Naive thymus-derived CD4-positive, alpha-beta T cell (primary cell): ENCODE results near the gene USP9X. TPM values are rescaled to one million over a fixed set of nuclear protein-coding genes. Genes with fewer than 3 reads are reported as not detected.
"Not testable (repeated sequence)": the region's sequence is repeated elsewhere in the genome, so short reads cannot be mapped to it uniquely, and the experiment has no call there.

ENCODE experiments used
- ATAC-seq: fragments of 150-1000 bp; cut with Tn5 transposase; 2 replicates; pipeline ENCODE4 v1.10.0; 2021; ENCODE audit warnings: mild to moderate bottlenecking, moderate library complexity
- CTCF ChIA-PET: fragments of 350-600 bp; sonication (Branson Sonifier 250); formaldehyde crosslinking; loops from one replicate; lab custom pipeline; 2021; ENCODE audit warnings: antibody characterized with exemption; lab: Charles Lee
- POLR2A ChIA-PET: fragments of 350-600 bp; sonication (Branson Sonifier 250); formaldehyde crosslinking; loops from one replicate; lab custom pipeline; 2021; ENCODE audit warnings: antibody characterized with exemption, inconsistent platforms; lab: Charles Lee
- DNase-seq, 9 donors: peaks; one replicate each; pipeline versions ENCODE4 v3.0.0 to v3.0.0-alpha.2; 2020 to 2022; ENCODE audit warnings: mixed read lengths in 1 of 9
- H3K27ac ChIP-seq: one replicate; pipeline ENCODE4 v1.7.0; 2013; ENCODE audit warnings: mild to moderate bottlenecking, low read depth, low read length, moderate library complexity
- H3K27me3 ChIP-seq, 2 donors: one replicate each; pipeline ENCODE4 v1.7.0; 2013; ENCODE audit warnings: low read length in 2 of 2, mild to moderate bottlenecking in 2 of 2, moderate library complexity in 2 of 2; ENCODE audit not compliant: control insufficient read depth in 2 of 2, insufficient read depth in 2 of 2
- H3K36me3 ChIP-seq, 3 experiments: 1 replicate in 2 of 3; 2 replicates in 1 of 3; pipeline ENCODE4 v1.7.0; 2013; ENCODE audit warnings: low read length in 3 of 3, mild to moderate bottlenecking in 3 of 3, moderate library complexity in 1 of 3; ENCODE audit not compliant: insufficient read depth in 3 of 3, control insufficient read depth in 2 of 3
- H3K4me1 ChIP-seq, 2 donors: one replicate each; pipeline ENCODE4 v1.7.0; 2013; ENCODE audit warnings: low read length in 2 of 2, mild to moderate bottlenecking in 2 of 2, moderate library complexity in 1 of 2; ENCODE audit not compliant: control insufficient read depth in 2 of 2, insufficient read depth in 2 of 2
- H3K4me3 ChIP-seq: 2 replicates; pipeline ENCODE4 v1.7.0; 2013; ENCODE audit warnings: mild to moderate bottlenecking, low read length
- H3K9me3 ChIP-seq, 3 experiments: 1 replicate in 2 of 3; 2 replicates in 1 of 3; pipeline ENCODE4 v1.7.0; 2013; ENCODE audit warnings: low read length in 3 of 3; ENCODE audit not compliant: control insufficient read depth in 2 of 3
- H3K27ac Mint-ChIP-seq, 9 donors: one replicate each; pipeline ENCODE4 v1.8.0; 2020 to 2022; ENCODE audit warnings: mixed read lengths in 9 of 9, mild to moderate bottlenecking in 8 of 9, moderate library complexity in 5 of 9, inconsistent platforms in 2 of 9
- H3K27me3 Mint-ChIP-seq, 5 donors: one replicate each; pipeline ENCODE4 v1.8.0; 2021 to 2022; ENCODE audit warnings: mixed read lengths in 5 of 5, mild to moderate bottlenecking in 1 of 5
- H3K36me3 Mint-ChIP-seq, 5 donors: one replicate each; pipeline ENCODE4 v1.8.0; 2020 to 2022; ENCODE audit warnings: mixed read lengths in 5 of 5, mild to moderate bottlenecking in 3 of 5, inconsistent platforms in 1 of 5
- H3K4me1 Mint-ChIP-seq, 7 donors: one replicate each; pipeline ENCODE4 v1.8.0; 2020 to 2022; ENCODE audit warnings: mixed read lengths in 7 of 7, mild to moderate bottlenecking in 3 of 7, inconsistent platforms in 1 of 7
- H3K4me3 Mint-ChIP-seq, 10 donors: one replicate each; pipeline ENCODE4 v1.8.0; 2020 to 2022; ENCODE audit warnings: mild to moderate bottlenecking in 10 of 10, mixed read lengths in 10 of 10, moderate library complexity in 6 of 10, inconsistent platforms in 2 of 10
- H3K9me3 Mint-ChIP-seq, 11 donors: one replicate each; pipeline ENCODE4 v1.8.0; 2020 to 2022; ENCODE audit warnings: mixed read lengths in 11 of 11, mild to moderate bottlenecking in 4 of 11, inconsistent platforms in 1 of 11, moderate library complexity in 1 of 11
- intact Hi-C, 2 donors: fragments of 100-400 bp; cut with micrococcal nuclease; formaldehyde crosslinking; loops; one replicate each; pipeline ENCODE4 v1.15.1; 2023
- polyA plus RNA-seq, 2 donors: library from polyadenylated mRNA; unstranded; fragments of 300-500 nt; fragmentation: Illumina TruSeq; gene quantifications; one replicate each; pipeline ENCODE4 v1.2.3, GENCODE V29; 2021
- total RNA-seq, 6 experiments: library from RNA in 5 of 6; stranded (reverse) in 5 of 6; gene quantifications; 1 replicate in 5 of 6; 2 replicates in 1 of 6; pipeline ENCODE4 v1.2.3 and lab custom pipeline; 2021 to 2026

Gene USP9X
- total and polyA plus RNA-seq, 7 experiments from 2014 or later: 22.6 to 79.5 (median 68.9) TPM

DNA sequence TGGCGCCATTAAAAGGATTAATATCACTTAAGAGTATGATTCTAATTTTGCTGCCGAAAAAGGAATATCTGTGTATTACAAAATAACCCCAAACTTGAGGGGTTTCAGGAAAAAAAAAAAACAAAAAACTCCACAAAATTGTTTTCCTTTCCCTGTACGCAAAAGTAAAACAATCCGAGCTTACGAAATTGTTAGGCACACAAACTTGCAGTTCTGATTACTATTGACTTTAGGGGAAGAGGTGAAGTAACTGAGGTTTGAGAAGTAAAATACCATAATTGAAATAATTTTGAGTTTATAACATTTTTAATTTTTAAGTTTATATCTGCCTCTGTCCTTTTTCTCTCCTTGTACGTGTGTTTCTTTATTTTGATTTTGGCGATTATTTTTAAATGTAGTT is 64.8 kb downstream of the USP9X start:
- H3K4me3 Mint-ChIP-seq: no peak overlapping the region
- H3K4me3 ChIP-seq: no peak overlapping the region
- peaks cover 0 to 7% (median 4%) of the 10 kb centered on the region in 7 donors for H3K4me1 Mint-ChIP-seq
- H3K9me3 ChIP-seq: no peaks in the 10 kb centered on the region
- POLR2A ChIA-PET: no interaction called here
- H3K4me1 ChIP-seq: no peaks in the 10 kb centered on the region
- intact Hi-C loops: no loop called here
- no peaks in the 10 kb centered on the region for H3K9me3 Mint-ChIP-seq
- H3K27me3 Mint-ChIP-seq: no peaks in the 10 kb centered on the region
- peaks cover 13 to 40% (median 16%) of the 10 kb centered on the region in 3 experiments for H3K36me3 ChIP-seq
- no peak overlapping the region for H3K27ac ChIP-seq
- CTCF ChIA-PET: no interaction called here
- no peak for DNase-seq
- no peak for ATAC-seq
- peaks cover 0 to 76% (median 20%) of the 10 kb centered on the region in 5 donors for H3K36me3 Mint-ChIP-seq
- H3K27me3 ChIP-seq: no peaks in the 10 kb centered on the region
- H3K27ac Mint-ChIP-seq: no peak overlapping the region

DNA sequence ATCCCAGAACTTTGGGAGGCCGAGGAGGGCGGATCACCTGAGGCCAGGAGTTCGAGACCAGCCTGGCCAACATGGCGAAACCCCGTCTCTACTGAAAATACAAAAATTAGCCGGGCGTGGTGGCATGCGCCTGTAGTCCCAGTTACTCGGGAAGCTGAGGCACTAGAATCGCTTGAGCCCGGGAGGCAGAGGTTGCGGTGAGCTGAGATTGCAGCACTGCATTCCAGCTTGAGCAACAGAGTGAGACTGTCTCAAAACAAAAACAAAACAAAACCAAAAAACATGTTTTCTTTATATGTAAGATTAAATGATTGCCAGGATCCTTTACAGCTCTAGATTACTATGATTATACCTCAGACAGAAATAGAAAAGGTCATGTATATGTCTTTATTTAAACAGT is 66.5 kb downstream of the USP9X start:
- H3K9me3 ChIP-seq, H3K4me3 ChIP-seq, POLR2A ChIA-PET, CTCF ChIA-PET, H3K4me3 Mint-ChIP-seq, ATAC-seq, H3K9me3 Mint-ChIP-seq, H3K27me3 Mint-ChIP-seq, H3K27ac ChIP-seq, H3K4me1 ChIP-seq, H3K27ac Mint-ChIP-seq, DNase-seq, H3K27me3 ChIP-seq, intact Hi-C loops, H3K4me1 Mint-ChIP-seq: not testable (repeated sequence)
- peaks cover 0 to 69% (median 21%) of the 10 kb centered on the region in 5 donors for H3K36me3 Mint-ChIP-seq
- H3K36me3 ChIP-seq: peaks cover 13 to 39% (median 15%) of the 10 kb centered on the region in 3 experiments

DNA sequence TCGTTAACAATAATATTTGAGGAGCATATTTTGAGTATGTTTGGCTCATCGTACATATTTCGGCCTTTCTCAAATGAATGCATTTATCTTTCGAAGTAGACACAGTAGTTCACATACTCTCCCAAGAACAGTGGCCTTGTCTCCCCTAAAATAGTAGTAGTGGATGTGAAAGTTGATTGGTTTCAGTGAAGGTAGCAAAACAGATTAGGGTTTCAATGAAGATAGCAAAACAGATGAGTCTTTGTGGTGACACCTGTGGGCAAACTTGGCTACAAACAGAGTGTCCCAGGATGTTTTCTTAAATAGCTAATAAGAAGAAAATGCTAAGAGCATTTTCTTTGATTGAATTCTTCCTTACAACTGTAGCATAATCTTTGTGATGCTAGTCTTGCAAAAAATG is 67.0 kb downstream of the USP9X start:
- peaks cover 0 to 66% (median 21%) of the 10 kb centered on the region in 5 donors for H3K36me3 Mint-ChIP-seq
- H3K27me3 Mint-ChIP-seq: no peaks in the 10 kb centered on the region
- DNase-seq (no peak), ATAC-seq (no peak)
- H3K4me3 Mint-ChIP-seq: no peak overlapping the region
- Histone ChIP-seq H3K4me1 (no peaks in the 10 kb centered on the region), H3K4me3 (no peak overlapping the region), H3K36me3 (peaks cover 13 to 40% (median 15%) of the 10 kb centered on the region in 3 experiments), H3K9me3 (no peaks in the 10 kb centered on the region), H3K27ac (no peak overlapping the region), H3K27me3 (no peaks in the 10 kb centered on the region)
- H3K4me1 Mint-ChIP-seq: peaks cover 0 to 3% (median 0%) of the 10 kb centered on the region in 7 donors
- CTCF ChIA-PET: interaction anchor here (0.6 kb wide), 1 partner anchor 875 kb away, joined by 3 read pairs; no protein-coding TSS in a partner anchor
- peak overlapping the region in 1 of 9 donors; percentile 9 for H3K27ac Mint-ChIP-seq
- no peaks in the 10 kb centered on the region for H3K9me3 Mint-ChIP-seq
- intact Hi-C loops: no loop called here
- POLR2A ChIA-PET: interaction anchor here (0.7 to 1.2 kb wide), 2 partner anchors 28 to 275 kb away, joined by 3 to 5 read pairs; no protein-coding TSS in a partner anchor

DNA sequence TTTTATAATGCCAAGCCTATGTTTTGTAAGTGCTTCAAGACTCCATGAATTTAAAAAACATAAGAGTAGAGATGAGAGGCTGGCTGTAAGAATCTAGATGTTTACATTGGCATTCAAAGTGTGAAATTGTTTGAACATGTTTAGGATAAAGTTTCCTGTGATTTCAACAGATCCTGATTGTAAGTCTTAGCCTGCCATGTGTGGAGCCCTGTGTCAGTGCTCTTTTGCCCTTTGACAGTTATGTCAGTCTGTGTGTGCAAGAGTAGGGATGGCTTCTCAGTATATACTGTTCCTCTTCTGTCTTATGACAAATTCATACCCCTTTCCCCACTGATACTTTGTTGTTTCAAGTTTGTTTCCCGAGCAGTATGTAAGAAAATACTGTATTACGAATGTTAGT is 68.2 kb downstream of the USP9X start:
- Mint-ChIP-seq H3K9me3 (no peaks in the 10 kb centered on the region), H3K27me3 (no peaks in the 10 kb centered on the region), H3K36me3 (peaks cover 0 to 68% (median 21%) of the 10 kb centered on the region in 5 donors), H3K4me3 (no peak overlapping the region), H3K4me1 (peaks cover 0 to 3% (median 0%) of the 10 kb centered on the region in 7 donors), H3K27ac (no peak overlapping the region)
- Histone ChIP-seq H3K4me1 (no peaks in the 10 kb centered on the region), H3K36me3 (peaks cover 13 to 36% (median 15%) of the 10 kb centered on the region in 3 experiments), H3K27me3 (no peaks in the 10 kb centered on the region), H3K27ac (no peak overlapping the region), H3K4me3 (no peak overlapping the region), H3K9me3 (no peaks in the 10 kb centered on the region)
- ATAC-seq (no peak), DNase-seq (no peak)
- POLR2A ChIA-PET: interaction anchor here (1.2 kb wide), 1 partner anchor 276 kb away, joined by 5 read pairs; no protein-coding TSS in a partner anchor
- CTCF ChIA-PET: no interaction called here
- intact Hi-C loops: no loop called here

DNA sequence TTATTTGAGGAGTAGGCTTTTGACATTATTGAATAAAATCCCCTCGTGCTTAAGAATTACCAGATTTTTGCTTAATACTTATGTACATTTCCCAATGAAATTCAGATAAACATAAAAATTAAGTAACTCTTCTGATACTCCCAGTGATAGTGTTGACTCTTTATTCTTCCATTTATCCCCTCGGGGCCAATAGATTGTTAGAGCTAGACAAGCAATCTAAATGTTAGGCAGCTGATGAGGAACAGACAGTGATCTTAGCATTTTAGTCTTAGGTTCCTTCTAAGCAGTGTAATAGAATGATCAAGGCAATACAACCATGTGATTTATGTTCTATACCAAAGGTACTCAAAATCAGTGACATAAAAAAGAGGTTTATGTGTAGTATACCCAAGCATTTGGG is 68.7 kb downstream of the USP9X start:
- DNase-seq: no peak
- H3K27me3 ChIP-seq: no peaks in the 10 kb centered on the region
- H3K4me3 Mint-ChIP-seq: no peak overlapping the region
- H3K36me3 ChIP-seq: peaks cover 13 to 33% (median 15%) of the 10 kb centered on the region in 3 experiments
- H3K4me1 Mint-ChIP-seq: peaks cover 0 to 3% (median 0%) of the 10 kb centered on the region in 7 donors
- intact Hi-C loops: no loop called here
- peaks cover 0 to 68% (median 22%) of the 10 kb centered on the region in 5 donors for H3K36me3 Mint-ChIP-seq
- H3K9me3 Mint-ChIP-seq: no peaks in the 10 kb centered on the region
- H3K4me1 ChIP-seq: no peaks in the 10 kb centered on the region
- H3K27ac ChIP-seq: no peak overlapping the region
- peak overlapping the region in 2 of 9 donors; percentile 32 to 55 for H3K27ac Mint-ChIP-seq
- ChIA-PET CTCF (no interaction called here), POLR2A (no interaction called here)
- H3K4me3 ChIP-seq: no peak overlapping the region
- no peaks in the 10 kb centered on the region for H3K27me3 Mint-ChIP-seq
- no peak for ATAC-seq
- no peaks in the 10 kb centered on the region for H3K9me3 ChIP-seq

DNA sequence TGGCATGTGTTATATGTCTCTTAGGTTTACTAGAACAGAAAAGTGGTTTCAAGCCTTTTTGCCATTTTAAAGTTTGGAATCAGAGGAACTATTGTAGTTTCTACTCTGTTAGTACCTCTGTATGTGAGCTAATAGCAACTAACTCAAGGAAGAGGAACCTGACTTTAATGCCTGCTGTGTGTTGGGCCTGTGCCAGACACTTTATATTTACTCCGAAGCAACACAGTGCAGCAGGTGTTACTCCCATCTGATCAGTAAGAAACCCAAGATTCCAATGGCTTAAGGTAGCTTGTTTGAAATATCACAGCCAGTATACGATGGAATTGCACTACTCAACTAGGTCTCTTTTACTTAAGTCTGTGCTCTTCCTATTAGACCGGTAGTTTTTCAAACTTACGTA is 79.2 kb downstream of the USP9X start:
- Mint-ChIP-seq H3K4me3 (no peak overlapping the region), H3K36me3 (peaks cover 0 to 51% (median 15%) of the 10 kb centered on the region in 5 donors), H3K9me3 (no peaks in the 10 kb centered on the region), H3K27me3 (no peaks in the 10 kb centered on the region), H3K27ac (peak overlapping the region in 1 of 9 donors; percentile 40), H3K4me1 (peaks cover 0 to 5% (median 3%) of the 10 kb centered on the region in 7 donors)
- DNase-seq (no peak), ATAC-seq (no peak)
- Histone ChIP-seq H3K4me1 (no peaks in the 10 kb centered on the region), H3K27me3 (no peaks in the 10 kb centered on the region), H3K4me3 (no peak overlapping the region), H3K9me3 (no peaks in the 10 kb centered on the region), H3K27ac (no peak overlapping the region), H3K36me3 (peaks cover 4 to 20% (median 5%) of the 10 kb centered on the region in 3 experiments)
- CTCF ChIA-PET: no interaction called here
- intact Hi-C loops: no loop called here
- POLR2A ChIA-PET: no interaction called here

DNA sequence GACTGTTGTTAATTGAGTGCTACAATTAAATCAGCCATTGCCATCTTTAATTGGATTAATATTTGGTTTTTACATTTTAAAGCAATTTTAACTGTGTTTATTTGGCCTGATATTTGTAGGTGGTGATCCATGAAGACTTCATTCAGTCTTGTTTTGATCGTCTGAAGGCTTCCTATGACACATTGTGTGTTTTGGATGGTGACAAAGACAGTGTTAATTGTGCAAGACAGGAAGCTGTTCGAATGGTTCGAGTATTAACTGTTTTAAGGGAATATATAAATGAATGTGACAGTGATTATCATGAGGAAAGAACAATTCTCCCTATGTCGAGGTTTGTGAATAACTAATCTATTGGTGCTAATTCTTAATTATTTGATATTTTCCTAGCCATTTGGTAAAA is 82.6 kb downstream of the USP9X start:
- H3K27ac ChIP-seq: no peak overlapping the region
- no peaks in the 10 kb centered on the region for H3K4me1 ChIP-seq
- no peak overlapping the region for H3K4me3 ChIP-seq
- DNase-seq (no peak), ATAC-seq (no peak)
- Mint-ChIP-seq H3K4me3 (no peak overlapping the region), H3K4me1 (peaks cover 0 to 5% (median 3%) of the 10 kb centered on the region in 7 donors), H3K36me3 (peaks cover 0 to 58% (median 16%) of the 10 kb centered on the region in 5 donors), H3K27me3 (no peaks in the 10 kb centered on the region), H3K9me3 (no peaks in the 10 kb centered on the region), H3K27ac (peak overlapping the region in 2 of 9 donors; percentile 36 to 42)
- H3K36me3 ChIP-seq: peaks cover 5 to 44% (median 11%) of the 10 kb centered on the region in 3 experiments
- ChIA-PET POLR2A (no interaction called here), CTCF (no interaction called here)
- intact Hi-C loops: loop anchor here in 1 of 2 donors (2.0 kb wide), 1 partner anchor 13 kb away; no protein-coding TSS in a partner anchor
- no peaks in the 10 kb centered on the region for H3K27me3 ChIP-seq
- no peaks in the 10 kb centered on the region for H3K9me3 ChIP-seq
